ENCODE results near the gene BSCL2.

BSCL2 gene

DNA sequence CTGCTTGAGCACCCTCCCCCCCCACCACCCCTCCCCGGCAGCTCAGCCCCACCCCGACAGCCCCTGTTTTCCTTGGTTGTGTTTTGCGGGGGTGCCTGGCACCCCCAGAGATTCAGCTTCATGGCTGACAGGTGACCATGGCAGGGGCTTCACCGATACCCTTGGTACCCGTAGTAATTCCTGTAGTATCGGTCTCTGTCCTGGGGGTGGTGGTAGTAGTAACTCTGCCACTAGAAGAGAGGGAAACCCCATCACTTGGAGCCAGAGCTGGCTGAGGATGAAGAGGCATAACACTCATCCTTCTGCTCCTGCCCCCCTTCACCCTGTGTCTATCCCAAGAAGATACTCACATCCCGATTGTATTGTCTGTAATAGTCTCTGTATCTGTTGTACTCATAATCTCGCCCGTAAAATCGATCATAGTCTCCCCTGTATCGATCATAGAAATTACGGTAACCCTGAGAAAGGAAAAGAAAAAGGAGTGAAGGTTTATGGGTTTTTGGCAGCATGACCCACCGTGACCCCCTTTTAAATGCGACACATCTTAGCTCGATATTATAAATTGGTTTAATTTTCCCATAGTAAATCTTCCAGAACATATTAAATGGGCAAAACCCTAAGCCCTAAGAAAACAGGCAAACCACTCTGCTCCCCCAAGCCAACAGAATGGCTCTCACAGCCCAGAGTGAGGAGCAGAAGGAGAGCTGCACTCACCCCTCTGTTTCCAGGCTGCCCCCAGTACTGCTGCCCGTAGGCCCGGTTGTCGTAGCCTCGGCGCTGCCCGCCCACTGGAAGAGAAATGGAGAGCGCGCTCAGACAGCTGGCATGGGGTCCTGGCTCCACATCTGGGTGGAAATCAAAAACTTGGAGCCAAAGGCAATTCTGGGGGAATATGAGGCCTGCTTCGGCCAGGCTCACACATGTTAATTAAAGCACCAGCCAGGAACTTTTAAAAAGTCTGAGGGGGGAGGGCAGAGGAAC lies 8.2 kb upstream of the BSCL2 start:
- Histone ChIP-seq H3K27me3 (replicated peaks; ENCODE audit: control insufficient read depth, insufficient read depth, low read length) (no peaks in the 10 kb centered on the region), H3K9ac (ENCODE audit: low read length) (peak overlapping the region; percentile 21), H3K4me1 (ENCODE audit: control insufficient read depth, insufficient read depth, low read length) (peaks cover 43% of the 10 kb centered on the region), H3K9me3 (ENCODE audit: control insufficient read depth, low read length) (no peaks in the 10 kb centered on the region), H3K36me3 (ENCODE audit: control insufficient read depth, insufficient read depth, low read length, severe bottlenecking) (peaks cover 94% of the 10 kb centered on the region), H3K4me3 (ENCODE audit: low read length) (no peak overlapping the region)
- DNase-seq (ENCODE audit: low read depth) = no peak

DNA sequence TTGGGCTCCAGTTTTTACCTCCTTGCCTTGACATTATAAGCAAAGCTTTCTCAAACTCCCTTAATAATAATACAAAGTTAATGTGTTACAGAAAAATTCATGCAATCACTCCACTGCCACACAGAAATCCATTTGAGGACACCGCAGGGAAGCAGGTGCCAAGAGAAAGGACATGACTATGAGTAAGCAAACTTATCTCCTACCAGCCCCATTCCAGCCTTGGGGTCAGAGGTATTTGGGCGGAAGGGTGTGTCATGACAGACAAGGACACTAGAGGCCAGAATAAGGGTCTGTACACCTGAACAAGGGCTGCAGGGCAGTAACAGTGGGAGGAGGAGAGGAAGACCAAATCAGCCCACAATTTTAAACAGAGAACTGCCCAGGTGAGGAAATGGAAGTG lies 6.1 kb upstream of the BSCL2 start:
- no peak for DNase-seq (ENCODE audit: low read depth)
- peak overlapping the region; percentile 14 for H3K9ac ChIP-seq (ENCODE audit: low read length)
- H3K4me3 ChIP-seq (ENCODE audit: low read length) = no peak overlapping the region
- no peaks in the 10 kb centered on the region for H3K9me3 ChIP-seq (ENCODE audit: control insufficient read depth, low read length)
- H3K27me3 ChIP-seq (replicated peaks; ENCODE audit: control insufficient read depth, insufficient read depth, low read length) = no peaks in the 10 kb centered on the region
- H3K4me1 ChIP-seq (ENCODE audit: control insufficient read depth, insufficient read depth, low read length) = peaks cover 47% of the 10 kb centered on the region
- peaks cover 77% of the 10 kb centered on the region for H3K36me3 ChIP-seq (ENCODE audit: control insufficient read depth, insufficient read depth, low read length, severe bottlenecking)

GRCh38 chr11:62712861-62713260 lies 5.6 kb upstream of the BSCL2 start:
- peak overlapping the region; percentile 14 for H3K9ac ChIP-seq (ENCODE audit: low read length)
- H3K4me1 ChIP-seq (ENCODE audit: control insufficient read depth, insufficient read depth, low read length) = peaks cover 47% of the 10 kb centered on the region
- no peaks in the 10 kb centered on the region for H3K27me3 ChIP-seq (replicated peaks; ENCODE audit: control insufficient read depth, insufficient read depth, low read length)
- H3K36me3 ChIP-seq (ENCODE audit: control insufficient read depth, insufficient read depth, low read length, severe bottlenecking) = peaks cover 72% of the 10 kb centered on the region
- H3K4me3 ChIP-seq (ENCODE audit: low read length) = no peak overlapping the region
- DNase-seq (ENCODE audit: low read depth) = no peak
- no peaks in the 10 kb centered on the region for H3K9me3 ChIP-seq (ENCODE audit: control insufficient read depth, low read length)

DNA sequence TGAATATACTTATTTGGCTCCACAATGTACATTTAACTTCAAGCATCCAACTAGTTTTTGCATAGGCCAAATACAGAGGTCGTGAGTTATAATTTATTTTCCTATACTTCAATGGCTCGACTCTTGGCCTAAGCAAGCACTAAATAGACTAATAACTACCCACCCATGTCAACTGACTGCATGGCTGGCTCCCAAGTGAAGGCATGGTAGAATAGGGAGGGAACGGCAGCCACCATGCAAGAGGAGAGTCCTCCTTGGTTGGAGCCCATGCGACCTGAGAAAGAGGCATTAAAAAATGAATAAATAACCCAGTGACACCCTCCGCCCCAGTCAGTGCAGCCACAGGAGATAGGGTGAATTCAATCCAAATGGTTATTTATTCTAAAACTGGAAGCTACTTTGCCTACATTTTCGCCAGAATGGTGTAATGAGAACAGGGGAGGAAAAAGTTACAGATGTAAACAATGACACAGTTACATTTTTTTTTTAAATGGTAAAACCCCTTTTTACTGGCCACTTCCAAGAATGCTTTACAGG lies 5.1 kb upstream of the BSCL2 start:
- Histone ChIP-seq H3K36me3 (ENCODE audit: control insufficient read depth, insufficient read depth, low read length, severe bottlenecking) (peaks cover 67% of the 10 kb centered on the region), H3K4me1 (ENCODE audit: control insufficient read depth, insufficient read depth, low read length) (peaks cover 47% of the 10 kb centered on the region), H3K9me3 (ENCODE audit: control insufficient read depth, low read length) (no peaks in the 10 kb centered on the region), H3K9ac (ENCODE audit: low read length) (peak overlapping the region; percentile 14), H3K4me3 (ENCODE audit: low read length) (no peak overlapping the region), H3K27me3 (replicated peaks; ENCODE audit: control insufficient read depth, insufficient read depth, low read length) (no peaks in the 10 kb centered on the region)
- no peak for DNase-seq (ENCODE audit: low read depth)

GRCh38 chr11:62710001-62710345 lies 2.7 kb upstream of the BSCL2 start:
- Histone ChIP-seq H3K9me3 (ENCODE audit: control insufficient read depth, low read length) (no peaks in the 10 kb centered on the region), H3K36me3 (ENCODE audit: control insufficient read depth, insufficient read depth, low read length, severe bottlenecking) (peaks cover 46% of the 10 kb centered on the region), H3K27me3 (replicated peaks; ENCODE audit: control insufficient read depth, insufficient read depth, low read length) (no peaks in the 10 kb centered on the region), H3K9ac (ENCODE audit: low read length) (peak overlapping the region; percentile 98), H3K4me3 (ENCODE audit: low read length) (peak overlapping the region; percentile 79), H3K4me1 (ENCODE audit: control insufficient read depth, insufficient read depth, low read length) (peaks cover 58% of the 10 kb centered on the region)
- peak; percentile 39 for DNase-seq (ENCODE audit: low read depth)

DNA sequence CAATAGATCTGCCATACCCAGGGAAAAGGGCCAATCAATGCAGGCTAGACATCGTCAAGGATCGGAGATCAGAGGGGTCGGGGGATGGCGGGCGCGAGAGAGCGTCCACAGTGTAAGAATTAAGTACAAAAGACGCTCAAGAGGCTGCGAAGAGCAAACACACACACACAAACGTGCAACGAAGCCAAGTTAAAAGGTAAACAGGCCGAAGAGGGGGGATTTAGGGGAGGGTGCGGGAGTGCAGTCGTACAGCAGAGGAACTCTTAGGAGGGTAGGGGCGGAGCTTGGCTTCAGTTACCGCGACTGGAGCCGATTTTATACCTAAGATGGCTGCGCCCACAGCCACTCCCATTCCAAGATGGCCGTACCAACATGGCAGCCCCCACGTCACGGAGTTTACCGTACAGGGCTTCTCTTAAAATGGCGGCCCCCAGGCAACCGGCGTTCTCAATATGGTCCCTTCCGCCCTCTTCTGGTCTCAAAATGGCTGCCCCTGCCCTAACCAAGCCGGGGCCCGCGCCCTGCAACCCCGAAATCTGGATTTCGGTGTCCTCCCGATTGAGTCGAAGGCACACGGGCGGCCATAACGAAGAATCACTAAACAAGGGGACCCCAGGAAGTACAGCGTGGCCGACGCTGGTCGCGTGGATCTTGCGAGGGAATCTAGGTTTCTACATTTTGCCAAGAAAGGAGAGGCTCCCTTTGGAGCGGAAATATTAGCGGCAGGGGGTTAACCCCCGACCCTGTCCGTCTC lies 2.2 kb upstream of the BSCL2 start:
- peak overlapping the region; percentile 79 for H3K4me3 ChIP-seq (ENCODE audit: low read length)
- DNase-seq (ENCODE audit: low read depth) = peak; percentile 96
- peaks cover 58% of the 10 kb centered on the region for H3K4me1 ChIP-seq (ENCODE audit: control insufficient read depth, insufficient read depth, low read length)
- no peaks in the 10 kb centered on the region for H3K27me3 ChIP-seq (replicated peaks; ENCODE audit: control insufficient read depth, insufficient read depth, low read length)
- peak overlapping the region; percentile 98 for H3K9ac ChIP-seq (ENCODE audit: low read length)
- H3K36me3 ChIP-seq (ENCODE audit: control insufficient read depth, insufficient read depth, low read length, severe bottlenecking) = peaks cover 44% of the 10 kb centered on the region
- H3K9me3 ChIP-seq (ENCODE audit: control insufficient read depth, low read length) = no peaks in the 10 kb centered on the region

GRCh38 chr11:62708793-62709192 lies 1.6 kb upstream of the BSCL2 start:
- no peaks in the 10 kb centered on the region for H3K27me3 ChIP-seq (replicated peaks; ENCODE audit: control insufficient read depth, insufficient read depth, low read length)
- H3K4me1 ChIP-seq (ENCODE audit: control insufficient read depth, insufficient read depth, low read length) = peaks cover 53% of the 10 kb centered on the region
- no peak for DNase-seq (ENCODE audit: low read depth)
- H3K9ac ChIP-seq (ENCODE audit: low read length) = peak overlapping the region; percentile 98
- peaks cover 40% of the 10 kb centered on the region for H3K36me3 ChIP-seq (ENCODE audit: control insufficient read depth, insufficient read depth, low read length, severe bottlenecking)
- H3K4me3 ChIP-seq (ENCODE audit: low read length) = peak overlapping the region; percentile 79
- no peaks in the 10 kb centered on the region for H3K9me3 ChIP-seq (ENCODE audit: control insufficient read depth, low read length)

DNA sequence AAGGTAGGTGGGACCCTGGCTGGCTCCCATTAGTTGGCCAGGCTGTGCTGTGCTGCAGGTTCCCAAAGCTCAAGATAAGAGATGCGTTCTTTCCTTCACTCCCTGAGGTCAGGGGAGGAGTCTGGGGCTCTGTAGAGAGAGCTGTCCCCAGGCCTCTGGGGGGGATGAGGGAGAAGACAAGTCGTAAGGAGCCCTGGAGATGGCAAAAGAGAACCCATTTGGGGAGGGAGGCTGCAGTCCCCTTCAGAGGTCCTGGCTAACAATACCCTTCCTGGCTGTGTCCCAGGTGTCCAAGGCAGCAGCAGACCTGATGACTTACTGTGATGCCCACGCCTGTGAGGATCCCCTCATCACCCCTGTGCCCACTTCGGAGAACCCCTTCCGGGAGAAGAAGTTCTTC lies 1.2 kb upstream of the BSCL2 start:
- H3K9ac ChIP-seq (ENCODE audit: low read length) = peak overlapping the region; percentile 98
- peak overlapping the region; percentile 79 for H3K4me3 ChIP-seq (ENCODE audit: low read length)
- H3K4me1 ChIP-seq (ENCODE audit: control insufficient read depth, insufficient read depth, low read length) = peaks cover 49% of the 10 kb centered on the region
- no peak for DNase-seq (ENCODE audit: low read depth)
- H3K9me3 ChIP-seq (ENCODE audit: control insufficient read depth, low read length) = no peaks in the 10 kb centered on the region
- H3K36me3 ChIP-seq (ENCODE audit: control insufficient read depth, insufficient read depth, low read length, severe bottlenecking) = peaks cover 38% of the 10 kb centered on the region
- H3K27me3 ChIP-seq (replicated peaks; ENCODE audit: control insufficient read depth, insufficient read depth, low read length) = no peaks in the 10 kb centered on the region

GRCh38 chr11:62706850-62707247 lies 375 bp downstream of the BSCL2 start:
- H3K36me3 ChIP-seq (ENCODE audit: control insufficient read depth, insufficient read depth, low read length, severe bottlenecking) = peaks cover 28% of the 10 kb centered on the region

GRCh38 chr11:62705880-62706849 lies 1.1 kb downstream of the BSCL2 start:
- Histone ChIP-seq H3K9ac (ENCODE audit: low read length) (peak overlapping the region; percentile 85), H3K4me3 (ENCODE audit: low read length) (peak overlapping the region; percentile 84), H3K36me3 (ENCODE audit: control insufficient read depth, insufficient read depth, low read length, severe bottlenecking) (peaks cover 28% of the 10 kb centered on the region), H3K4me1 (ENCODE audit: control insufficient read depth, insufficient read depth, low read length) (peaks cover 46% of the 10 kb centered on the region), H3K27me3 (replicated peaks; ENCODE audit: control insufficient read depth, insufficient read depth, low read length) (no peaks in the 10 kb centered on the region), H3K9me3 (ENCODE audit: control insufficient read depth, low read length) (no peaks in the 10 kb centered on the region)
- DNase-seq (ENCODE audit: low read depth) = peak; percentile 98

More at GRCh38 chr11:62706850-62707247, 375 bp downstream of the BSCL2 start:
- DNase-seq (ENCODE audit: low read depth) = no peak
- Histone ChIP-seq H3K27me3 (replicated peaks; ENCODE audit: control insufficient read depth, insufficient read depth, low read length) (no peaks in the 10 kb centered on the region), H3K4me1 (ENCODE audit: control insufficient read depth, insufficient read depth, low read length) (peaks cover 44% of the 10 kb centered on the region), H3K9me3 (ENCODE audit: control insufficient read depth, low read length) (no peaks in the 10 kb centered on the region), H3K9ac (ENCODE audit: low read length) (peak overlapping the region; percentile 83), H3K4me3 (ENCODE audit: low read length) (peak overlapping the region; percentile 84)
